PFSK-1 (cell line): Measurements from ENCODE around the gene MYO1D.

Experiments used
- POLR2AphosphoS5 ChIP-seq: IDR thresholded peaks from 2 replicates; pipeline ENCODE4 v1.6.1; 2012; ENCODE audit warnings: low read depth, mild to moderate bottlenecking, control low read depth, low read length, moderate library complexity
- REST ChIP-seq, 2 experiments: IDR thresholded peaks; 2 replicates each; pipeline versions ENCODE4 v1.6.1 to v1.8.0; 2011 to 2012; ENCODE audit warnings: low read depth in 2 of 2, low read length in 2 of 2, control low read depth in 1 of 2, inconsistent platforms in 1 of 2, mild to moderate bottlenecking in 1 of 2, moderate library complexity in 1 of 2; ENCODE audit not compliant: insufficient read depth in 1 of 2
- SIN3A ChIP-seq: IDR thresholded peaks from 2 replicates; pipeline ENCODE4 v1.6.1; 2012; ENCODE audit warnings: mild to moderate bottlenecking, low read length, moderate library complexity, borderline replicate concordance; ENCODE audit not compliant: insufficient read depth

GRCh38 chr17:32517982-32518381, 358.9 kb downstream of the MYO1D start:
- TF ChIP-seq POLR2AphosphoS5 (no peak), REST (IDR thresholded peaks at IDR 0.05; ENCODE audit: insufficient read depth in 1 of 2, low read depth in 2 of 2, low read length in 2 of 2) (no peak), SIN3A (no peak)
